ENCODE measurements around the gene TCF12. TPM values are rescaled to one million over a fixed set of nuclear protein-coding genes. Genes with fewer than 3 reads are reported as not detected.

Gene TCF12
- total and polyA plus RNA-seq, 2 of the 8 experiments (the other 6 are each of a cell fraction or from before 2014, with no cell fraction given): 85.8 to 101 TPM

DNA sequence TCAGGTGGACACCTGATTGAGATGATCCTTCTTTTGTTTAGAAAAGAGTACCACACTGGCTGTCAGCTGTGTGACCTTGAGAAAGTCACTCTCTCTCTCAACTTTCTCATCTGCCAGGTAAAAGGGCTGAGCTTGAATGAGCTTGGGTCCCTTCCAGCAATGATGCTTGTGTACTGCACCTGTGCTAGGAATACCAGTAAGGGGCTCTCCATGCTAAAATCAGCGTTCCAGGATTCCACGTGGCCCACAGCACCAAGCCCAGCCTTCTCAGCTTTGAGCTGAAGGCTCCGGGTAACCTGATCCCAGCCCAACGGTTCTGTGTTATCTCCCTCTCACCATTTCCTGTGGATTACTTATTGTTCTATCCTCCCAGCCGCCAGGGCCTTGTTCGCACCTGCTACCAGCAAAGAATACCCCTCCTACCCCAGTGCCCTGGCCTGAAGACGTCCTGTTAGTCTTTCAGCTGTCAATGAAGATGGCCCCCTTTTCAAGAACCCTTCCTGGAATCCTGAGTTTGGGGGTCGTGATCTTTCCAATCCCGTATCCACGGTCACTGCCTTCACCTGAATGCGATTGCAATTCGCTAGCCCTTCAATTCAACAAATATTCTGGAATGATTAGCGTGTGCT, 403.6 kb downstream of the TCF12 start (continued):
- TF ChIP-seq, protein P1, sequence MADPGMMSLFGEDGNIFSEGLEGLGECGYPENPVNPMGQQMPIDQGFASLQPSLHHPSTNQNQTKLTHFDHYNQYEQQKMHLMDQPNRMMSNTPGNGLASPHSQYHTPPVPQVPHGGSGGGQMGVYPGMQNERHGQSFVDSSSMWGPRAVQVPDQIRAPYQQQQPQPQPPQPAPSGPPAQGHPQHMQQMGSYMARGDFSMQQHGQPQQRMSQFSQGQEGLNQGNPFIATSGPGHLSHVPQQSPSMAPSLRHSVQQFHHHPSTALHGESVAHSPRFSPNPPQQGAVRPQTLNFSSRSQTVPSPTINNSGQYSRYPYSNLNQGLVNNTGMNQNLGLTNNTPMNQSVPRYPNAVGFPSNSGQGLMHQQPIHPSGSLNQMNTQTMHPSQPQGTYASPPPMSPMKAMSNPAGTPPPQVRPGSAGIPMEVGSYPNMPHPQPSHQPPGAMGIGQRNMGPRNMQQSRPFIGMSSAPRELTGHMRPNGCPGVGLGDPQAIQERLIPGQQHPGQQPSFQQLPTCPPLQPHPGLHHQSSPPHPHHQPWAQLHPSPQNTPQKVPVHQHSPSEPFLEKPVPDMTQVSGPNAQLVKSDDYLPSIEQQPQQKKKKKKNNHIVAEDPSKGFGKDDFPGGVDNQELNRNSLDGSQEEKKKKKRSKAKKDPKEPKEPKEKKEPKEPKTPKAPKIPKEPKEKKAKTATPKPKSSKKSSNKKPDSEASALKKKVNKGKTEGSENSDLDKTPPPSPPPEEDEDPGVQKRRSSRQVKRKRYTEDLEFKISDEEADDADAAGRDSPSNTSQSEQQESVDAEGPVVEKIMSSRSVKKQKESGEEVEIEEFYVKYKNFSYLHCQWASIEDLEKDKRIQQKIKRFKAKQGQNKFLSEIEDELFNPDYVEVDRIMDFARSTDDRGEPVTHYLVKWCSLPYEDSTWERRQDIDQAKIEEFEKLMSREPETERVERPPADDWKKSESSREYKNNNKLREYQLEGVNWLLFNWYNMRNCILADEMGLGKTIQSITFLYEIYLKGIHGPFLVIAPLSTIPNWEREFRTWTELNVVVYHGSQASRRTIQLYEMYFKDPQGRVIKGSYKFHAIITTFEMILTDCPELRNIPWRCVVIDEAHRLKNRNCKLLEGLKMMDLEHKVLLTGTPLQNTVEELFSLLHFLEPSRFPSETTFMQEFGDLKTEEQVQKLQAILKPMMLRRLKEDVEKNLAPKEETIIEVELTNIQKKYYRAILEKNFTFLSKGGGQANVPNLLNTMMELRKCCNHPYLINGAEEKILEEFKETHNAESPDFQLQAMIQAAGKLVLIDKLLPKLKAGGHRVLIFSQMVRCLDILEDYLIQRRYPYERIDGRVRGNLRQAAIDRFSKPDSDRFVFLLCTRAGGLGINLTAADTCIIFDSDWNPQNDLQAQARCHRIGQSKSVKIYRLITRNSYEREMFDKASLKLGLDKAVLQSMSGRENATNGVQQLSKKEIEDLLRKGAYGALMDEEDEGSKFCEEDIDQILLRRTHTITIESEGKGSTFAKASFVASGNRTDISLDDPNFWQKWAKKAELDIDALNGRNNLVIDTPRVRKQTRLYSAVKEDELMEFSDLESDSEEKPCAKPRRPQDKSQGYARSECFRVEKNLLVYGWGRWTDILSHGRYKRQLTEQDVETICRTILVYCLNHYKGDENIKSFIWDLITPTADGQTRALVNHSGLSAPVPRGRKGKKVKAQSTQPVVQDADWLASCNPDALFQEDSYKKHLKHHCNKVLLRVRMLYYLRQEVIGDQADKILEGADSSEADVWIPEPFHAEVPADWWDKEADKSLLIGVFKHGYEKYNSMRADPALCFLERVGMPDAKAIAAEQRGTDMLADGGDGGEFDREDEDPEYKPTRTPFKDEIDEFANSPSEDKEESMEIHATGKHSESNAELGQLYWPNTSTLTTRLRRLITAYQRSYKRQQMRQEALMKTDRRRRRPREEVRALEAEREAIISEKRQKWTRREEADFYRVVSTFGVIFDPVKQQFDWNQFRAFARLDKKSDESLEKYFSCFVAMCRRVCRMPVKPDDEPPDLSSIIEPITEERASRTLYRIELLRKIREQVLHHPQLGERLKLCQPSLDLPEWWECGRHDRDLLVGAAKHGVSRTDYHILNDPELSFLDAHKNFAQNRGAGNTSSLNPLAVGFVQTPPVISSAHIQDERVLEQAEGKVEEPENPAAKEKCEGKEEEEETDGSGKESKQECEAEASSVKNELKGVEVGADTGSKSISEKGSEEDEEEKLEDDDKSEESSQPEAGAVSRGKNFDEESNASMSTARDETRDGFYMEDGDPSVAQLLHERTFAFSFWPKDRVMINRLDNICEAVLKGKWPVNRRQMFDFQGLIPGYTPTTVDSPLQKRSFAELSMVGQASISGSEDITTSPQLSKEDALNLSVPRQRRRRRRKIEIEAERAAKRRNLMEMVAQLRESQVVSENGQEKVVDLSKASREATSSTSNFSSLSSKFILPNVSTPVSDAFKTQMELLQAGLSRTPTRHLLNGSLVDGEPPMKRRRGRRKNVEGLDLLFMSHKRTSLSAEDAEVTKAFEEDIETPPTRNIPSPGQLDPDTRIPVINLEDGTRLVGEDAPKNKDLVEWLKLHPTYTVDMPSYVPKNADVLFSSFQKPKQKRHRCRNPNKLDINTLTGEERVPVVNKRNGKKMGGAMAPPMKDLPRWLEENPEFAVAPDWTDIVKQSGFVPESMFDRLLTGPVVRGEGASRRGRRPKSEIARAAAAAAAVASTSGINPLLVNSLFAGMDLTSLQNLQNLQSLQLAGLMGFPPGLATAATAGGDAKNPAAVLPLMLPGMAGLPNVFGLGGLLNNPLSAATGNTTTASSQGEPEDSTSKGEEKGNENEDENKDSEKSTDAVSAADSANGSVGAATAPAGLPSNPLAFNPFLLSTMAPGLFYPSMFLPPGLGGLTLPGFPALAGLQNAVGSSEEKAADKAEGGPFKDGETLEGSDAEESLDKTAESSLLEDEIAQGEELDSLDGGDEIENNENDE (IDR thresholded peaks at IDR 0.05; ENCODE audit: insufficient replicate concordance, low read length): no peak
- TF ChIP-seq SIN3A (conservative IDR thresholded peaks at IDR 0.05 in 1 of 2, IDR thresholded peaks at IDR 0.05 in 1 of 2; ENCODE audit: low read depth in 1 of 2, low read length in 2 of 2): no peak
- no peak for TF ChIP-seq GTF2F1 (IDR thresholded peaks at IDR 0.05; ENCODE audit: borderline replicate concordance, low read depth, low read length)
